Subcutaneous adipose tissue (tissue), 4 donors: ENCODE results near the gene ADAMTS2. TPM values are rescaled to one million over a fixed set of nuclear protein-coding genes. Genes with fewer than 3 reads are reported as not detected.

Experiments used
- total RNA-seq, 4 donors: library from RNA; depleted of rRNA; stranded (reverse); fragments of >200 nt; gene quantifications; one replicate each; pipeline ENCODE4 v1.1.0, GENCODE V29; 2016
- TF ChIP-seq, protein P1 (sequence below): fragments of 450-650 bp; IDR thresholded peaks from one replicate; pipeline ENCODE4 v1.5.1; 2016; ENCODE audit warnings: low read depth, mild to moderate bottlenecking, control low read depth, antibody characterized with exemption, moderate library complexity

ADAMTS2 gene
- total RNA-seq, 4 donors from 2014 or later, result 26.7 to 56.5 (median 46.6) TPM

DNA sequence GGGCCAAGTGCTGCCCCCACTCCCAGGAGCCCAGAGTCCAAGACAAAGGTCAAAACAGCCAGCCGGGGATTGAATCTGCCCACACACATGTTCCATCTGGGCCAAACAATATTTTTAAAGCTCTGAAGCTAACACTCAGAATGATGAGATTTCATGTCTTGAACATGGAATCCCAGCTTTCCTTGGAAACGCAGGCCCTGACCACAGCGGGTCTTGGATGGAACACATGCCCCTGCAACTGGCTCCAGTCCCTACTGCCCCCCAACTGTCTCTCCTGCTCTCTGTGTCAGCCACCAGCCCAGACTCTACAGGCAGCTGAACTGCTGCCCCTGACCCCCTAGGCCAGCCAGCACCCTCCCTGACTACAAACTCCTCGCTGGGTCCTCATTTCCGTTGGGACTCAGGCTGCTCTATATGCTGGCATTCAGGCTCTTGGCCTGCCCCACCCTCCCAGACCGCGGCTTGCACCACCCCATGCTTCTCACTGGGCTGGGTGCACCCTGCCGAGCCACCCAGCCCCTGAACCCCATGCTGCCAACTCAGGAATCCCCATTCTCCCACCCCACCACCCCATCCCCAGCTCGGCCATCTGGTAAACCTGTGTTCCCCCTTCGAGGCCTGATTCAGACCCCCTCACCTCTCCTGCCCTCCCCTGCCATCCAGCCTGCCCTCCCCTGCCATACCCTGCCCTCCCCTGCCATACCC is 71.7 kb downstream of the ADAMTS2 start:
- TF ChIP-seq, protein P1, sequence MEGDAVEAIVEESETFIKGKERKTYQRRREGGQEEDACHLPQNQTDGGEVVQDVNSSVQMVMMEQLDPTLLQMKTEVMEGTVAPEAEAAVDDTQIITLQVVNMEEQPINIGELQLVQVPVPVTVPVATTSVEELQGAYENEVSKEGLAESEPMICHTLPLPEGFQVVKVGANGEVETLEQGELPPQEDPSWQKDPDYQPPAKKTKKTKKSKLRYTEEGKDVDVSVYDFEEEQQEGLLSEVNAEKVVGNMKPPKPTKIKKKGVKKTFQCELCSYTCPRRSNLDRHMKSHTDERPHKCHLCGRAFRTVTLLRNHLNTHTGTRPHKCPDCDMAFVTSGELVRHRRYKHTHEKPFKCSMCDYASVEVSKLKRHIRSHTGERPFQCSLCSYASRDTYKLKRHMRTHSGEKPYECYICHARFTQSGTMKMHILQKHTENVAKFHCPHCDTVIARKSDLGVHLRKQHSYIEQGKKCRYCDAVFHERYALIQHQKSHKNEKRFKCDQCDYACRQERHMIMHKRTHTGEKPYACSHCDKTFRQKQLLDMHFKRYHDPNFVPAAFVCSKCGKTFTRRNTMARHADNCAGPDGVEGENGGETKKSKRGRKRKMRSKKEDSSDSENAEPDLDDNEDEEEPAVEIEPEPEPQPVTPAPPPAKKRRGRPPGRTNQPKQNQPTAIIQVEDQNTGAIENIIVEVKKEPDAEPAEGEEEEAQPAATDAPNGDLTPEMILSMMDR, result no peak

- TF ChIP-seq, protein P1, result no peak
Observed at GRCh38 chr5:179273073-179273435, 72.2 kb downstream of the ADAMTS2 start.

DNA sequence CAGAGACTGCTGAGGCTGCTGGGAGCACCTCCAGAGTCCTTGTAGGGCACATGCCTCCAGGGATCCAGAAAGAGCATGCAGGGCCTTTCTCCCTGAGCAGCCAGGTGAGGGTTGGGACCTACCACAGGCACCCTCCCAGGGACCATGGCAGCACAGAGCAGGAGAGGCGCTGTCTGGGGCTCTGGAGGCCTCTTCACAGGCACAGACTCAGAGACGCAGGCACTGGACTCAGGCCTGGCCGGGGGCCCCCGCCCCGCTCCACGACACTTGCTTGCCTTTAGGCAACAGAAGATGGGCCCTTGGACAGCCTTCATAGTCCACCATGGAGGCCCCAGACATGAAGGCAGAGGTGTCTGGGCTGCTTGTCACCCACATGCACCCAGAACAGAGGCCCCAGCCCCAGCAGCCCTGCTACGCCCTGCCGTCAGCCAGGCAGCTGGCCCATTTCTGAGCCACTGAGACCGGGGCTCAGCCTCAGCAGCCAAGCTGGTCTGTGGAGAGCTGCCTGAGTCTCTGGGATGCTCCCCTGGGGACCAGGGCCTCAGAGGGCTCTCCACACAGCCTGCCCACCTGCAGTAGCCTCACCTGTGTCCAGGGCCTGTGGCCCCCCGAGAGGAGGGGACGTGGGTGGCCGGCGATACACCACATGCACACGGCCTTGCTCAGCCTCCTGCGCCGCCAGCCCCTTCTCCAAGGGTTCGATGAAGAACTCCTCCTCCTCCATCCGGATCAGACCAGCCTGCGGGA is 72.8 kb downstream of the ADAMTS2 start:
- TF ChIP-seq, protein P1, result no peak

DNA sequence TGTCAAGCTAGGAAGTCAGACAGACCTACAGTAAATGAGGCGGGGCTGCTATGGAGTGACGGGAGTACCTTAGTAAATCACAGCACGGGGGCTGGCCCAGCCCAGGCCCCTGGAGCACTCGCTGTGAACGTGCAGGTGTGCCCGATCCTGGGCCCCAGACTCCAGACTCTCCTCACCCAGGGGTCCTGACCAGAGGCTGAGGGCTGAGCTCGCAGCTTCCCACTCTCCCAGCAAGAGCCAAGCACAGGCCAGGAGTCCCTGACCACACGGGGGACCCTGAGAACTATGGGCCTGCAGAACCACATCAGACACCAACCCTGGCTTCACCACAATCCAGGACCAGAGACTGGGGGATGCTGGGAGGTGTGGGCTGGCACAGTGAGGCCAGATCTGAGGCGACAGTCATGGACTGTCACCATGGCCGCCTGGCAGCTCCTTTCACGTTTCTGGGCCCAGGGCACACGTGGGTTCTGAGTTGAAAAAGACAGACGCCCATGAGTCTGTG is 73.4 kb downstream of the ADAMTS2 start:
- TF ChIP-seq, protein P1, result no peak

DNA sequence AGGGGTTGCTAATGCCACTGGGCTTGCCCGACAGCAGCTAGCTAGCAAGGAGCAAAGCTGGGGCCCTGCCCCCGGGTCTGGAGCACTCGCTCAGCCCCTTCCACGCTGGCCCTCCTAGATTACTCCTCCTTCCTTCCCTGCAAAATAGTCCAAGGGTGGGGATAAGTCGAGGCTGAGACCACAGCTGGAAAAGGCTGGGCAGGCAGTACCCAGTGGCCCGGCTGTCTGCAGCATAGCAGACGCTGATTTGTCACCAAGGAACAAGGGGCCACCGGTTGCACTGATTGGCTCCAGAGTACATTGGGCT is 73.9 kb downstream of the ADAMTS2 start:
- TF ChIP-seq, protein P1, result no peak

- TF ChIP-seq, protein P1, result no peak
Observed at GRCh38 chr5:179270581-179271427, 74.5 kb downstream of the ADAMTS2 start.
